HCT116 (cell line): Measurements from ENCODE around the gene SH3GL2. TPM values are rescaled to one million over a fixed set of nuclear protein-coding genes. Genes with fewer than 3 reads are reported as not detected.

ENCODE experiments used
- ATAC-seq: fragments of 200-7000 bp; cut with Tn5 transposase; 2 replicates; pipeline ENCODE4 v1.9.1; 2020; ENCODE audit warnings: mild to moderate bottlenecking, moderate library complexity
- BruUV-seq: library from RNA; stranded (reverse); fragments of 400-500 nt; replicated peaks from 2 replicates; lab custom pipeline; 2021; lab: Mats Ljungman, UMichigan
- CTCF ChIA-PET: fragments of 300-600 bp; sonication (Branson Sonifier 250); formaldehyde crosslinking; loops from one replicate; lab custom pipeline; 2021; ENCODE audit warnings: antibody characterized with exemption; lab: Charles Lee
- POLR2A ChIA-PET: fragments of 300-600, 350-600 bp; sonication (Branson Sonifier 250); formaldehyde crosslinking; loops from one replicate; lab custom pipeline; 2021; ENCODE audit warnings: antibody characterized with exemption; lab: Charles Lee
- RAD21 ChIA-PET, 2 experiments: fragments of 300-600 bp; sonication (Branson Sonifier 250); formaldehyde crosslinking; loops; one replicate each; lab custom pipeline; 2023; ENCODE audit warnings: low total read pairs in 2 of 2; ENCODE audit not compliant: uncharacterized antibody in 2 of 2, unreplicated experiment in 2 of 2, low non-redundant PET in 1 of 2; lab: Charles Lee
- DNase-seq: peaks from one replicate; pipeline ENCODE4 v3.0.0-alpha.2; 2010; ENCODE audit warnings: low read depth, low spot score
- H2AFZ ChIP-seq: fragments of 200-600 bp; shearing (Covaris generic), sonication (generic); 2 replicates; pipeline ENCODE4 v1.6.1; 2017; ENCODE audit warnings: low read depth, mixed run types, mixed read lengths, antibody characterized with exemption, low read length; ENCODE audit not compliant: poor library complexity, severe bottlenecking
- H3K27ac ChIP-seq: 2 replicates; pipeline ENCODE4 v1.5.1; 2012; ENCODE audit warnings: low read depth, low read length
- H3K27me3 ChIP-seq: fragments of 200-600 bp; sonication (generic); 2 replicates; pipeline ENCODE4 v1.6.1; 2016; ENCODE audit warnings: mixed run types, low read length, mixed read lengths; ENCODE audit not compliant: insufficient read depth
- H3K36me3 ChIP-seq, 2 experiments: fragments of 200-500 bp in 1 of 2; fragments of 200-600 bp in 1 of 2; sonication (Bioruptor generic) in 1 of 2; sonication (generic) in 1 of 2; 2 replicates each; pipeline versions ENCODE4 v1.5.1 to v1.6.1; 2014 to 2016; ENCODE audit warnings: low read length in 2 of 2, inconsistent platforms in 1 of 2, mixed read lengths in 1 of 2, mixed run types in 1 of 2; ENCODE audit not compliant: insufficient read depth in 2 of 2, control insufficient read depth in 1 of 2
- H3K4me1 ChIP-seq, 2 experiments: fragments of 200-600 bp in 1 of 2; sonication (generic) in 1 of 2; 2 replicates each; pipeline versions ENCODE4 v1.5.1 to v1.6.1; 2012 to 2017; ENCODE audit warnings: low read length in 2 of 2, inconsistent platforms in 1 of 2, mild to moderate bottlenecking in 1 of 2, mixed read lengths in 1 of 2, mixed run types in 1 of 2, moderate library complexity in 1 of 2; ENCODE audit not compliant: insufficient read depth in 2 of 2, control insufficient read depth in 1 of 2
- H3K4me2 ChIP-seq: fragments of 200-600 bp; sonication (generic); 2 replicates; pipeline ENCODE4 v1.6.1; 2017; ENCODE audit warnings: mixed run types, low read length, mixed read lengths
- H3K4me3 ChIP-seq, 2 experiments: fragments of 200-600 bp in 1 of 2; sonication (generic) in 1 of 2; replicated peaks in 1 of 2; 2 replicates each; pipeline ENCODE4 v1.5.1; 2011 to 2016; ENCODE audit warnings: low read length in 2 of 2, control low read depth in 1 of 2, low read depth in 1 of 2, mild to moderate bottlenecking in 1 of 2, mixed read lengths in 1 of 2, mixed run types in 1 of 2
- H3K79me2 ChIP-seq: fragments of 200-600 bp; sonication (generic); 2 replicates; pipeline ENCODE4 v1.6.1; 2017; ENCODE audit warnings: mild to moderate bottlenecking, mixed run types, low read length, moderate library complexity, mixed read lengths; ENCODE audit not compliant: insufficient read depth
- H3K9ac ChIP-seq: fragments of 200-600 bp; sonication (generic); 2 replicates; pipeline ENCODE4 v1.6.1; 2016; ENCODE audit warnings: low read length, mixed read lengths
- H3K9me2 ChIP-seq: fragments of 200-600 bp; sonication (generic), shearing (Covaris generic); 2 replicates; pipeline ENCODE4 v1.6.1; 2017; ENCODE audit warnings: mixed run types, mild to moderate bottlenecking, moderate library complexity; ENCODE audit not compliant: insufficient read depth
- H3K9me3 ChIP-seq, 2 experiments: fragments of 200-500 bp in 1 of 2; fragments of 200-600 bp in 1 of 2; sonication (Bioruptor generic) in 1 of 2; sonication (generic) in 1 of 2; 2 replicates each; pipeline ENCODE4 v1.6.1; 2014 to 2017; ENCODE audit warnings: low read length in 2 of 2, mixed read lengths in 2 of 2, inconsistent platforms in 1 of 2, low read depth in 1 of 2, mild to moderate bottlenecking in 1 of 2, mixed run types in 1 of 2, moderate library complexity in 1 of 2; ENCODE audit not compliant: control insufficient read depth in 1 of 2, insufficient read depth in 1 of 2
- H4K20me1 ChIP-seq: fragments of 200-600 bp; sonication (generic), shearing (Covaris generic); 2 replicates; pipeline ENCODE4 v1.6.1; 2017; ENCODE audit warnings: mixed run types, mild to moderate bottlenecking, moderate library complexity; ENCODE audit not compliant: insufficient read depth
- EGR1 ChIP-seq: IDR thresholded peaks from 2 replicates; pipeline ENCODE4 v1.6.1; 2012; ENCODE audit warnings: low read depth
- ELF1 ChIP-seq: IDR thresholded peaks from 2 replicates; pipeline ENCODE4 v1.6.1; 2012; ENCODE audit warnings: low read depth, borderline replicate concordance
- EZH2 ChIP-seq: fragments of 200-600 bp; sonication (generic); IDR thresholded peaks from 2 replicates; pipeline ENCODE4 v1.6.1; 2017; ENCODE audit warnings: antibody characterized with exemption, mixed run types
- EZH2phosphoT487 ChIP-seq: fragments of 200-600 bp; IDR thresholded peaks from 2 replicates; pipeline ENCODE4 v1.6.1; 2018; ENCODE audit warnings: antibody characterized with exemption, borderline replicate concordance
- FOSL1 ChIP-seq: IDR thresholded peaks from 2 replicates; pipeline ENCODE4 v1.6.1; 2012; ENCODE audit warnings: low read depth
- JUND ChIP-seq: IDR thresholded peaks from 2 replicates; pipeline ENCODE4 v1.6.1; 2012
- POLR2AphosphoS5 ChIP-seq: IDR thresholded peaks from 2 replicates; pipeline ENCODE4 v1.6.1; 2011; ENCODE audit warnings: mild to moderate bottlenecking, low read depth, low read length, moderate library complexity
- SIN3A ChIP-seq: IDR thresholded peaks from 2 replicates; pipeline ENCODE4 v1.6.1; 2012; ENCODE audit warnings: low read depth
- SRF ChIP-seq: IDR thresholded peaks from 2 replicates; pipeline ENCODE4 v1.6.1; 2012; ENCODE audit warnings: low read depth
- ZNF274 ChIP-seq: fragments of 200-500 bp; sonication (Bioruptor generic); IDR thresholded peaks from 2 replicates; pipeline ENCODE4 v1.6.1; 2014; ENCODE audit warnings: mild to moderate bottlenecking, low read depth, low read length, inconsistent platforms
- intact Hi-C: fragments of 100-400 bp; cut with micrococcal nuclease; formaldehyde crosslinking; loops from 2 replicates; pipeline ENCODE4 v1.10.0; 2022
- total RNA-seq: library from RNA; stranded (reverse); gene quantifications from one replicate; pipeline ENCODE4 v1.2.1, GENCODE V29; 2021; ENCODE audit not compliant: unreplicated experiment
- TF ChIP-seq, protein P1 (sequence below): IDR thresholded peaks from 2 replicates; pipeline ENCODE4 v1.6.1; 2012; ENCODE audit warnings: low read depth
- TF ChIP-seq, protein P2 (sequence below): IDR thresholded peaks from 2 replicates; pipeline ENCODE4 v1.6.1; 2011; ENCODE audit warnings: mild to moderate bottlenecking, low read length, moderate library complexity; ENCODE audit not compliant: insufficient replicate concordance; ENCODE audit errors: extremely low read depth
- TF ChIP-seq, protein P3 (sequence below): IDR thresholded peaks from 2 replicates; pipeline ENCODE4 v1.6.1; 2012
- TF ChIP-seq, protein P4 (sequence below), 3 experiments: fragments of 200-600 bp in 1 of 3; sonication (generic) in 1 of 3; IDR thresholded peaks in 2 of 3; conservative IDR thresholded peaks in 1 of 3; 2 replicates each; pipeline ENCODE4 v1.5.1; 2012 to 2017; ENCODE audit warnings: low read depth in 2 of 3, low read length in 2 of 3, antibody characterized with exemption in 1 of 3, borderline replicate concordance in 1 of 3, control low read depth in 1 of 3, mild to moderate bottlenecking in 1 of 3, mixed read lengths in 1 of 3, mixed run types in 1 of 3, moderate library complexity in 1 of 3; ENCODE audit not compliant: insufficient read depth in 1 of 3

Gene SH3GL2
- total RNA-seq, 1 experiment from 2014 or later = not detected

DNA sequence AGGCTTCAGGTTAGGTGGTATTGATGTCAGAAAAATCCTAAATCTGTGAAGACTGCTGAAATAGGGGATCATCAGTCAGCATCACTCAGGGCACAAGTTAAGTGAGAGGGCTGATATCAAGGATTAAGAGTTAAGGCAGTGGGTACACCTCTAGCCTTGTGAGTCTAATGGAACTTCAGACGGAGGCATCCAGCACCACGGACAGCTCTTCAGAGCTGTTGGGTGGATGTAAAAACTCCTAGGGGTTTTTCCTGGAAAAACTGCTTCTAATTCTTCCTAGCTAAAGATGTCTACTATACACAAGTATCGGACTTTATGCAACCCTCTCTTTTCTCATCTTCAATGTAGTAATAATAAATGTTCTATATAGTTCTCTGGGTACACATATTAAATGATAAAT, 165.9 kb downstream of the SH3GL2 start:
- Histone ChIP-seq H3K4me2 (no peak overlapping the region), H3K4me3 (no peak overlapping the region), H3K79me2 (no peaks in the 10 kb centered on the region), H3K9me3 (no peaks in the 10 kb centered on the region), H3K4me1 (no peaks in the 10 kb centered on the region), H4K20me1 (no peaks in the 10 kb centered on the region), H3K27me3 (no peaks in the 10 kb centered on the region), H3K9ac (no peak overlapping the region), H3K36me3 (no peaks in the 10 kb centered on the region), H3K27ac (no peak overlapping the region), H2AFZ (no peak overlapping the region), H3K9me2 (no peaks in the 10 kb centered on the region)
- RAD21 ChIA-PET = no interaction called here
- TF ChIP-seq POLR2AphosphoS5 = no peak
- TF ChIP-seq, protein P1, sequence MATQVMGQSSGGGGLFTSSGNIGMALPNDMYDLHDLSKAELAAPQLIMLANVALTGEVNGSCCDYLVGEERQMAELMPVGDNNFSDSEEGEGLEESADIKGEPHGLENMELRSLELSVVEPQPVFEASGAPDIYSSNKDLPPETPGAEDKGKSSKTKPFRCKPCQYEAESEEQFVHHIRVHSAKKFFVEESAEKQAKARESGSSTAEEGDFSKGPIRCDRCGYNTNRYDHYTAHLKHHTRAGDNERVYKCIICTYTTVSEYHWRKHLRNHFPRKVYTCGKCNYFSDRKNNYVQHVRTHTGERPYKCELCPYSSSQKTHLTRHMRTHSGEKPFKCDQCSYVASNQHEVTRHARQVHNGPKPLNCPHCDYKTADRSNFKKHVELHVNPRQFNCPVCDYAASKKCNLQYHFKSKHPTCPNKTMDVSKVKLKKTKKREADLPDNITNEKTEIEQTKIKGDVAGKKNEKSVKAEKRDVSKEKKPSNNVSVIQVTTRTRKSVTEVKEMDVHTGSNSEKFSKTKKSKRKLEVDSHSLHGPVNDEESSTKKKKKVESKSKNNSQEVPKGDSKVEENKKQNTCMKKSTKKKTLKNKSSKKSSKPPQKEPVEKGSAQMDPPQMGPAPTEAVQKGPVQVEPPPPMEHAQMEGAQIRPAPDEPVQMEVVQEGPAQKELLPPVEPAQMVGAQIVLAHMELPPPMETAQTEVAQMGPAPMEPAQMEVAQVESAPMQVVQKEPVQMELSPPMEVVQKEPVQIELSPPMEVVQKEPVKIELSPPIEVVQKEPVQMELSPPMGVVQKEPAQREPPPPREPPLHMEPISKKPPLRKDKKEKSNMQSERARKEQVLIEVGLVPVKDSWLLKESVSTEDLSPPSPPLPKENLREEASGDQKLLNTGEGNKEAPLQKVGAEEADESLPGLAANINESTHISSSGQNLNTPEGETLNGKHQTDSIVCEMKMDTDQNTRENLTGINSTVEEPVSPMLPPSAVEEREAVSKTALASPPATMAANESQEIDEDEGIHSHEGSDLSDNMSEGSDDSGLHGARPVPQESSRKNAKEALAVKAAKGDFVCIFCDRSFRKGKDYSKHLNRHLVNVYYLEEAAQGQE = peak; percentile 55
- intact Hi-C loops = no loop called here
- BruUV-seq = no TSS peak
- CTCF ChIA-PET = no interaction called here
- POLR2A ChIA-PET = no interaction called here
- ATAC-seq (no peak), DNase-seq (no peak)

DNA sequence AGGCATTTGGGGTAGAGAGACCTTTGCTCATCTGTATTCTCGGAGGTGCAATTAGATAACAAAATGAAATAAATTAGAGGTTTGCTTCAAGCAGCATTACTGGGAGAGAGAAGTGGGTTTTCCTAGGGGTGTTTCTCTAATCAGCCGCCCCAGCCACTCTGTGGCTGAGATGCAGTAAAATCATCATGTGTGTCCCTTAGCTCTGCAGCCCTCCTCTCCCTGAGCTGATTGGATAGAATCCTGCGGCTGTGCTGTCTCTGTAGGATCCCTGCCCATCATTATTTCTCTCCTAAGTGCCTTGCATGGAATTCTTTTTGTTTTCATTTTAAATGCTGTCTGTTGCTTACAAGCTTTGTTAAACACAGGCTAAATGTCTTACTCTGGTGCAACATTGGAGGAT, 171.4 kb downstream of the SH3GL2 start:
- ATAC-seq = no peak
- TF ChIP-seq EZH2phosphoT487 (no peak), JUND (no peak), ZNF274 (no peak), SRF (no peak), ELF1 (no peak), SIN3A (no peak), EZH2 (no peak), POLR2AphosphoS5 (no peak), EGR1 (no peak), FOSL1 (no peak)
- TF ChIP-seq, protein P2, sequence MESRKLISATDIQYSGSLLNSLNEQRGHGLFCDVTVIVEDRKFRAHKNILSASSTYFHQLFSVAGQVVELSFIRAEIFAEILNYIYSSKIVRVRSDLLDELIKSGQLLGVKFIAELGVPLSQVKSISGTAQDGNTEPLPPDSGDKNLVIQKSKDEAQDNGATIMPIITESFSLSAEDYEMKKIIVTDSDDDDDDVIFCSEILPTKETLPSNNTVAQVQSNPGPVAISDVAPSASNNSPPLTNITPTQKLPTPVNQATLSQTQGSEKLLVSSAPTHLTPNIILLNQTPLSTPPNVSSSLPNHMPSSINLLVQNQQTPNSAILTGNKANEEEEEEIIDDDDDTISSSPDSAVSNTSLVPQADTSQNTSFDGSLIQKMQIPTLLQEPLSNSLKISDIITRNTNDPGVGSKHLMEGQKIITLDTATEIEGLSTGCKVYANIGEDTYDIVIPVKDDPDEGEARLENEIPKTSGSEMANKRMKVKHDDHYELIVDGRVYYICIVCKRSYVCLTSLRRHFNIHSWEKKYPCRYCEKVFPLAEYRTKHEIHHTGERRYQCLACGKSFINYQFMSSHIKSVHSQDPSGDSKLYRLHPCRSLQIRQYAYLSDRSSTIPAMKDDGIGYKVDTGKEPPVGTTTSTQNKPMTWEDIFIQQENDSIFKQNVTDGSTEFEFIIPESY = no peak
- TF ChIP-seq, protein P3, sequence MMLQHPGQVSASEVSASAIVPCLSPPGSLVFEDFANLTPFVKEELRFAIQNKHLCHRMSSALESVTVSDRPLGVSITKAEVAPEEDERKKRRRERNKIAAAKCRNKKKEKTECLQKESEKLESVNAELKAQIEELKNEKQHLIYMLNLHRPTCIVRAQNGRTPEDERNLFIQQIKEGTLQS = no peak
- TF ChIP-seq, protein P4, sequence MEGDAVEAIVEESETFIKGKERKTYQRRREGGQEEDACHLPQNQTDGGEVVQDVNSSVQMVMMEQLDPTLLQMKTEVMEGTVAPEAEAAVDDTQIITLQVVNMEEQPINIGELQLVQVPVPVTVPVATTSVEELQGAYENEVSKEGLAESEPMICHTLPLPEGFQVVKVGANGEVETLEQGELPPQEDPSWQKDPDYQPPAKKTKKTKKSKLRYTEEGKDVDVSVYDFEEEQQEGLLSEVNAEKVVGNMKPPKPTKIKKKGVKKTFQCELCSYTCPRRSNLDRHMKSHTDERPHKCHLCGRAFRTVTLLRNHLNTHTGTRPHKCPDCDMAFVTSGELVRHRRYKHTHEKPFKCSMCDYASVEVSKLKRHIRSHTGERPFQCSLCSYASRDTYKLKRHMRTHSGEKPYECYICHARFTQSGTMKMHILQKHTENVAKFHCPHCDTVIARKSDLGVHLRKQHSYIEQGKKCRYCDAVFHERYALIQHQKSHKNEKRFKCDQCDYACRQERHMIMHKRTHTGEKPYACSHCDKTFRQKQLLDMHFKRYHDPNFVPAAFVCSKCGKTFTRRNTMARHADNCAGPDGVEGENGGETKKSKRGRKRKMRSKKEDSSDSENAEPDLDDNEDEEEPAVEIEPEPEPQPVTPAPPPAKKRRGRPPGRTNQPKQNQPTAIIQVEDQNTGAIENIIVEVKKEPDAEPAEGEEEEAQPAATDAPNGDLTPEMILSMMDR (IDR thresholded peaks at IDR 0.05 in 2 of 3, conservative IDR thresholded peaks at IDR 0.05 in 1 of 3; ENCODE audit: borderline replicate concordance in 1 of 3, insufficient read depth in 1 of 3, low read depth in 2 of 3, low read length in 2 of 3) = no peak

More for the DNA sequence above, 171.4 kb downstream of the SH3GL2 start:
- no peaks in the 10 kb centered on the region for H3K9me2 ChIP-seq
- ChIA-PET RAD21 (no interaction called here), POLR2A (no interaction called here), CTCF (no interaction called here)
- no peaks in the 10 kb centered on the region for H4K20me1 ChIP-seq
- H3K79me2 ChIP-seq = no peaks in the 10 kb centered on the region
- no peaks in the 10 kb centered on the region for H3K36me3 ChIP-seq
- H3K4me3 ChIP-seq = no peak overlapping the region
- intact Hi-C loops = no loop called here
- H3K27ac ChIP-seq = no peak overlapping the region
- H3K9me3 ChIP-seq = no peaks in the 10 kb centered on the region
- no peaks in the 10 kb centered on the region for H3K4me1 ChIP-seq
- no peaks in the 10 kb centered on the region for H3K27me3 ChIP-seq
- H2AFZ ChIP-seq = no peak overlapping the region
- no TSS peak for BruUV-seq
- DNase-seq = no peak
- H3K4me2 ChIP-seq = no peak overlapping the region
- H3K9ac ChIP-seq = no peak overlapping the region
